Measurements from ENCODE around the gene LRMDA. TPM values are rescaled to one million over a fixed set of nuclear protein-coding genes. Genes with fewer than 3 reads are reported as not detected.

Gene LRMDA
- total RNA-seq, 1 experiment from 2014 or later: 4.8 TPM

DNA sequence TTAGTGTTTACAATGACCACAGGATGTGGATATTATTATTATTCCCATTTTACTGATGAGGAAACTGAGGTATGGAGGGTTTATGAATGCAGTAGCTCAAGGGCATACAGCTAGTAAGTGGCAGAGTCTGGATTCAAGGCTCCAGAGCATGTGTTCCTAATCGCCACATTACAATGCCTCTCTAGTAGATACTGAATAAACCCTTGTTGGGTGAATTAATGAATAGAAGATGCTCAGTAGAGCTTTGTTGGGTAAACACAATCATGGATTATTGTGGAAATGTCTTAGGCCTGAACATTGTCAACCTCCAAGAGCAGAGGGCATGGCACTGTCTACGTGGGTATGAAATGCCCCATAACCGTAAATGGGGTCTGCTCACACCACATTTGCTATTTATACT is 545.3 kb downstream of the LRMDA start:
- ATAC-seq (no peak), DNase-seq (ENCODE audit: low read depth, low spot score) (no peak)
- POLR2A ChIA-PET: no interaction called here
- no peaks in the 10 kb centered on the region for H3K27me3 ChIP-seq (ENCODE audit: insufficient read depth, low read length)
- H3K27ac ChIP-seq (ENCODE audit: low read depth, low read length): no peak overlapping the region
- intact Hi-C loops (cut with micrococcal nuclease): no loop called here
- H2AFZ ChIP-seq (ENCODE audit: low read depth, low read length, poor library complexity, severe bottlenecking): no peak overlapping the region
- BruUV-seq (replicated peaks): no TSS peak
- CTCF ChIA-PET: no interaction called here
- no peaks in the 10 kb centered on the region for H3K9me2 ChIP-seq (ENCODE audit: insufficient read depth)
- no peaks in the 10 kb centered on the region for H4K20me1 ChIP-seq (ENCODE audit: insufficient read depth)
- no peak overlapping the region for H3K9ac ChIP-seq (ENCODE audit: low read length)
- H3K4me1 ChIP-seq (ENCODE audit: control insufficient read depth in 1 of 2, insufficient read depth in 2 of 2, low read length in 2 of 2): no peaks in the 10 kb centered on the region
- H3K4me3 ChIP-seq (replicated peaks in 1 of 2; ENCODE audit: low read depth in 1 of 2, low read length in 2 of 2): no peak overlapping the region
- RAD21 ChIA-PET (ENCODE audit: low non-redundant PET in 1 of 2, low total read pairs in 2 of 2, uncharacterized antibody in 2 of 2, unreplicated experiment in 2 of 2): no interaction called here
- H3K4me2 ChIP-seq (ENCODE audit: low read length): no peak overlapping the region
- no peaks in the 10 kb centered on the region for H3K36me3 ChIP-seq (ENCODE audit: control insufficient read depth in 1 of 2, insufficient read depth in 2 of 2, low read length in 2 of 2)
- no peaks in the 10 kb centered on the region for H3K9me3 ChIP-seq (ENCODE audit: control insufficient read depth in 1 of 2, insufficient read depth in 1 of 2, low read depth in 1 of 2, low read length in 2 of 2)
- no peaks in the 10 kb centered on the region for H3K79me2 ChIP-seq (ENCODE audit: insufficient read depth, low read length)
- TF ChIP-seq EZH2phosphoT487 (IDR thresholded peaks at IDR 0.05; ENCODE audit: borderline replicate concordance): no peak
- no peak for TF ChIP-seq SRF (IDR thresholded peaks at IDR 0.05; ENCODE audit: low read depth)
- no peak for TF ChIP-seq RAD21 (IDR thresholded peaks at IDR 0.05; ENCODE audit: low read depth)
- TF ChIP-seq, protein P1, sequence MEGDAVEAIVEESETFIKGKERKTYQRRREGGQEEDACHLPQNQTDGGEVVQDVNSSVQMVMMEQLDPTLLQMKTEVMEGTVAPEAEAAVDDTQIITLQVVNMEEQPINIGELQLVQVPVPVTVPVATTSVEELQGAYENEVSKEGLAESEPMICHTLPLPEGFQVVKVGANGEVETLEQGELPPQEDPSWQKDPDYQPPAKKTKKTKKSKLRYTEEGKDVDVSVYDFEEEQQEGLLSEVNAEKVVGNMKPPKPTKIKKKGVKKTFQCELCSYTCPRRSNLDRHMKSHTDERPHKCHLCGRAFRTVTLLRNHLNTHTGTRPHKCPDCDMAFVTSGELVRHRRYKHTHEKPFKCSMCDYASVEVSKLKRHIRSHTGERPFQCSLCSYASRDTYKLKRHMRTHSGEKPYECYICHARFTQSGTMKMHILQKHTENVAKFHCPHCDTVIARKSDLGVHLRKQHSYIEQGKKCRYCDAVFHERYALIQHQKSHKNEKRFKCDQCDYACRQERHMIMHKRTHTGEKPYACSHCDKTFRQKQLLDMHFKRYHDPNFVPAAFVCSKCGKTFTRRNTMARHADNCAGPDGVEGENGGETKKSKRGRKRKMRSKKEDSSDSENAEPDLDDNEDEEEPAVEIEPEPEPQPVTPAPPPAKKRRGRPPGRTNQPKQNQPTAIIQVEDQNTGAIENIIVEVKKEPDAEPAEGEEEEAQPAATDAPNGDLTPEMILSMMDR (IDR thresholded peaks at IDR 0.05 in 2 of 3, conservative IDR thresholded peaks at IDR 0.05 in 1 of 3; ENCODE audit: borderline replicate concordance in 1 of 3, insufficient read depth in 1 of 3, low read depth in 2 of 3, low read length in 2 of 3): no peak
- TF ChIP-seq, protein P2, sequence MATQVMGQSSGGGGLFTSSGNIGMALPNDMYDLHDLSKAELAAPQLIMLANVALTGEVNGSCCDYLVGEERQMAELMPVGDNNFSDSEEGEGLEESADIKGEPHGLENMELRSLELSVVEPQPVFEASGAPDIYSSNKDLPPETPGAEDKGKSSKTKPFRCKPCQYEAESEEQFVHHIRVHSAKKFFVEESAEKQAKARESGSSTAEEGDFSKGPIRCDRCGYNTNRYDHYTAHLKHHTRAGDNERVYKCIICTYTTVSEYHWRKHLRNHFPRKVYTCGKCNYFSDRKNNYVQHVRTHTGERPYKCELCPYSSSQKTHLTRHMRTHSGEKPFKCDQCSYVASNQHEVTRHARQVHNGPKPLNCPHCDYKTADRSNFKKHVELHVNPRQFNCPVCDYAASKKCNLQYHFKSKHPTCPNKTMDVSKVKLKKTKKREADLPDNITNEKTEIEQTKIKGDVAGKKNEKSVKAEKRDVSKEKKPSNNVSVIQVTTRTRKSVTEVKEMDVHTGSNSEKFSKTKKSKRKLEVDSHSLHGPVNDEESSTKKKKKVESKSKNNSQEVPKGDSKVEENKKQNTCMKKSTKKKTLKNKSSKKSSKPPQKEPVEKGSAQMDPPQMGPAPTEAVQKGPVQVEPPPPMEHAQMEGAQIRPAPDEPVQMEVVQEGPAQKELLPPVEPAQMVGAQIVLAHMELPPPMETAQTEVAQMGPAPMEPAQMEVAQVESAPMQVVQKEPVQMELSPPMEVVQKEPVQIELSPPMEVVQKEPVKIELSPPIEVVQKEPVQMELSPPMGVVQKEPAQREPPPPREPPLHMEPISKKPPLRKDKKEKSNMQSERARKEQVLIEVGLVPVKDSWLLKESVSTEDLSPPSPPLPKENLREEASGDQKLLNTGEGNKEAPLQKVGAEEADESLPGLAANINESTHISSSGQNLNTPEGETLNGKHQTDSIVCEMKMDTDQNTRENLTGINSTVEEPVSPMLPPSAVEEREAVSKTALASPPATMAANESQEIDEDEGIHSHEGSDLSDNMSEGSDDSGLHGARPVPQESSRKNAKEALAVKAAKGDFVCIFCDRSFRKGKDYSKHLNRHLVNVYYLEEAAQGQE (IDR thresholded peaks at IDR 0.05; ENCODE audit: low read depth): no peak
- no peak for TF ChIP-seq ZNF274 (IDR thresholded peaks at IDR 0.05; ENCODE audit: low read depth, low read length)
- no peak for TF ChIP-seq YY1 (IDR thresholded peaks at IDR 0.05; ENCODE audit: extremely low read depth, insufficient replicate concordance, low read depth, low read length)
- no peak for TF ChIP-seq CEBPB (IDR thresholded peaks at IDR 0.05; ENCODE audit: low read depth)
- TF ChIP-seq EZH2 (IDR thresholded peaks at IDR 0.05): no peak
- TF ChIP-seq, protein P3, sequence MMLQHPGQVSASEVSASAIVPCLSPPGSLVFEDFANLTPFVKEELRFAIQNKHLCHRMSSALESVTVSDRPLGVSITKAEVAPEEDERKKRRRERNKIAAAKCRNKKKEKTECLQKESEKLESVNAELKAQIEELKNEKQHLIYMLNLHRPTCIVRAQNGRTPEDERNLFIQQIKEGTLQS (IDR thresholded peaks at IDR 0.05): no peak
- TF ChIP-seq SP1 (IDR thresholded peaks at IDR 0.05; ENCODE audit: low read depth): no peak
- no peak for TF ChIP-seq TCF7L2 (IDR thresholded peaks at IDR 0.05; ENCODE audit: borderline replicate concordance, extremely low read depth, insufficient read depth, insufficient read length)
- no peak for TF ChIP-seq FOSL1 (IDR thresholded peaks at IDR 0.05; ENCODE audit: low read depth)
- TF ChIP-seq EGR1 (IDR thresholded peaks at IDR 0.05; ENCODE audit: low read depth): no peak
- no peak for TF ChIP-seq SIN3A (IDR thresholded peaks at IDR 0.05; ENCODE audit: low read depth)

Measured in HCT116 (cell line).